B cell (primary cell): Measurements from ENCODE around the gene ITIH3. TPM values are rescaled to one million over a fixed set of nuclear protein-coding genes. Genes with fewer than 3 reads are reported as not detected.

Experiments
- ATAC-seq: fragments of 200-7000 bp; cut with Tn5 transposase; one replicate; pipeline ENCODE4 v1.10.0; 2021; ENCODE audit warnings: low read depth, mild to moderate bottlenecking, moderate number of reproducible peaks, moderate library complexity
- CTCF ChIA-PET: fragments of 350-600 bp; sonication (Branson Sonifier 250); formaldehyde crosslinking; loops from one replicate; lab custom pipeline; 2021; ENCODE audit warnings: antibody characterized with exemption, inconsistent platforms; lab: Charles Lee
- POLR2A ChIA-PET: fragments of 350-600 bp; sonication (Branson Sonifier 250); formaldehyde crosslinking; loops from one replicate; lab custom pipeline; 2021; ENCODE audit warnings: antibody characterized with exemption; lab: Charles Lee
- DNase-seq: peaks from one replicate; pipeline ENCODE4 v3.0.0; 2013
- H2AFZ ChIP-seq: 2 replicates; pipeline ENCODE4 v1.6.1; 2012; ENCODE audit warnings: mild to moderate bottlenecking, low read depth, low read length; ENCODE audit not compliant: insufficient read depth, poor library complexity, severe bottlenecking
- H3K27ac ChIP-seq, 2 donors: 1 replicate in 1 of 2; 2 replicates in 1 of 2; pipeline ENCODE4 v1.5.1; 2012 to 2013; ENCODE audit warnings: low read length in 2 of 2, mild to moderate bottlenecking in 2 of 2, moderate library complexity in 1 of 2
- H3K27me3 ChIP-seq, 4 experiments: fragments of 200-600 bp in 1 of 4; sonication (generic) in 1 of 4; replicated peaks in 1 of 4; 1 replicate in 2 of 4; 2 replicates in 2 of 4; pipeline versions ENCODE4 v1.6.1 to v1.7.0; 2013 to 2016; ENCODE audit warnings: low read length in 3 of 4, mild to moderate bottlenecking in 2 of 4, mixed read lengths in 1 of 4, moderate library complexity in 1 of 4; ENCODE audit not compliant: insufficient read depth in 4 of 4, control insufficient read depth in 3 of 4; ENCODE audit errors: control extremely low read depth in 1 of 4
- H3K36me3 ChIP-seq, 2 experiments: replicated peaks in 1 of 2; 1 replicate in 1 of 2; 2 replicates in 1 of 2; pipeline versions ENCODE4 v1.6.1 to v1.7.1; 2013; ENCODE audit warnings: low read length in 1 of 2; ENCODE audit not compliant: insufficient read depth in 2 of 2, control insufficient read depth in 1 of 2; ENCODE audit errors: control extremely low read depth in 1 of 2, extremely low read depth in 1 of 2
- H3K4me1 ChIP-seq, 2 donors: fragments of 200-600 bp in 1 of 2; sonication (generic) in 1 of 2; 1 replicate in 1 of 2; 2 replicates in 1 of 2; pipeline versions ENCODE4 v1.5.1 to v1.6.1; 2013 to 2017; ENCODE audit warnings: low read length in 2 of 2; ENCODE audit not compliant: control insufficient read depth in 2 of 2, insufficient read depth in 2 of 2
- H3K4me2 ChIP-seq: replicated peaks from 2 replicates; pipeline ENCODE3; 2012; ENCODE audit warnings: mild to moderate bottlenecking, low read depth, low read length; ENCODE audit not compliant: poor library complexity, severe bottlenecking
- H3K4me3 ChIP-seq, 5 experiments: fragments of 200-600 bp in 1 of 5; sonication (generic) in 1 of 5; 1 replicate in 3 of 5; 2 replicates in 2 of 5; pipeline versions ENCODE4 v1.5.1 to v1.7.0; 2011 to 2016; ENCODE audit warnings: low read length in 4 of 5, mild to moderate bottlenecking in 4 of 5, low read depth in 2 of 5, control low read depth in 1 of 5, moderate library complexity in 1 of 5; ENCODE audit not compliant: insufficient read depth in 1 of 5; ENCODE audit errors: control extremely low read depth in 1 of 5, extremely low read depth in 1 of 5
- H3K79me2 ChIP-seq: fragments of 200-600 bp; sonication (generic); one replicate; pipeline ENCODE4 v1.6.0; 2016; ENCODE audit warnings: low read length; ENCODE audit not compliant: control insufficient read depth, insufficient read depth
- H3K9ac ChIP-seq: fragments of 200-600 bp; sonication (generic); 2 replicates; pipeline ENCODE4 v1.6.1; 2017; ENCODE audit warnings: mild to moderate bottlenecking, low read length, moderate library complexity
- H3K9me3 ChIP-seq, 3 donors: one replicate each; pipeline versions ENCODE4 v1.6.1 to v1.7.1; 2013; ENCODE audit warnings: low read length in 2 of 3; ENCODE audit not compliant: control insufficient read depth in 2 of 3, insufficient read depth in 1 of 3; ENCODE audit errors: control extremely low read depth in 1 of 3
- H4K20me1 ChIP-seq: 2 replicates; pipeline ENCODE4 v1.6.0; 2012; ENCODE audit warnings: mild to moderate bottlenecking, low read length; ENCODE audit not compliant: insufficient read depth, control insufficient read depth, poor library complexity, severe bottlenecking
- H3K27ac Mint-ChIP-seq: one replicate; pipeline ENCODE4 v1.8.0; 2021; ENCODE audit warnings: mixed read lengths
- H3K27me3 Mint-ChIP-seq: one replicate; pipeline ENCODE4 v1.8.0; 2021; ENCODE audit warnings: mixed read lengths
- H3K4me1 Mint-ChIP-seq: one replicate; pipeline ENCODE4 v1.8.0; 2021; ENCODE audit warnings: mixed read lengths
- H3K4me3 Mint-ChIP-seq: one replicate; pipeline ENCODE4 v1.8.0; 2021; ENCODE audit warnings: mixed read lengths
- H3K9me3 Mint-ChIP-seq: one replicate; pipeline ENCODE4 v1.8.0; 2022; ENCODE audit warnings: mixed read lengths; ENCODE audit not compliant: insufficient read depth
- EZH2 ChIP-seq: IDR thresholded peaks from 2 replicates; pipeline ENCODE4 v1.6.1; 2012; ENCODE audit warnings: borderline replicate concordance, low read depth, mild to moderate bottlenecking, moderate library complexity, low read length; ENCODE audit not compliant: insufficient read depth, poor library complexity, severe bottlenecking
- WGBS: methylation state at CpG from one replicate; pipeline ENCODE4 v1.1.5; 2013; ENCODE audit warnings: missing lambda C conversion rate; ENCODE audit not compliant: insufficient coverage; 5-methylcytosine and 5-hydroxymethylcytosine counted together
- intact Hi-C: fragments of 100-400 bp; cut with micrococcal nuclease; formaldehyde crosslinking; loops from one replicate; pipeline ENCODE4 v1.10.0; 2022
- polyA plus RNA-seq: library from polyadenylated mRNA; depleted of rRNA; stranded (reverse); fragments of >200 nt; gene quantifications from 2 replicates; pipeline ENCODE4 v1.2.3, GENCODE V29; 2012
- total RNA-seq, 2 donors: library from RNA; stranded (reverse); fragments of 120-200 nt in 1 of 2; gene quantifications; 1 replicate in 1 of 2; 2 replicates in 1 of 2; pipeline versions ENCODE4 v1.2.3 to v1.2.4, GENCODE V29; 2013 to 2022
- TF ChIP-seq, protein P1 (sequence below): fragments of 200-600 bp; IDR thresholded peaks from one replicate; pipeline ENCODE4 v1.8.0; 2022; ENCODE audit warnings: antibody characterized with exemption, mild to moderate bottlenecking

Gene ITIH3
- total and polyA plus RNA-seq, 2 donors (not counting 1 experiment from before 2014, with no cell fraction given): not detected

DNA sequence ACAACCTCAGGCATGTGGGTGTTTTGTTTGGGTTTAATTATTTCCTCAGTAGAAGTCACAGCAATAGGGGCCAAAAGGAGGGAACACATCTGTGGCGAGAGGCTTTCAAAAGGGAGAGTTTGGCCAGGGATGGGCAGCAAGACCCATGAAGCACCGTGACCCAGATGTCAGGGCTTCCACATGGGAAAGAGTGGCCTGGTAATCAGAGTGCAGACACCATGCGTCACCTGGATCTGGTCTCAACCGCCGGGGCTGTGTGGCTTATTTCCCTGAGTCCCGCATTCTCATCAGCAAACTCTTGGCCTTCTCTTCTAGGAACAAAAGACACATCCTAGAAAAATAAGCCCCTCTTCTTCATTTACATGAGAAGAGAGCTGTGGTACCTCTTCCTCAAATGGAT lies 52.6 kb downstream of the ITIH3 start:
- no peak for DNase-seq
- intact Hi-C loops: no loop called here
- Histone ChIP-seq H3K79me2 (no peaks in the 10 kb centered on the region), H3K4me3 (no peak overlapping the region), H2AFZ (no peak overlapping the region), H3K4me2 (no peak overlapping the region), H3K27ac (no peak overlapping the region), H3K27me3 (no peaks in the 10 kb centered on the region), H4K20me1 (no peaks in the 10 kb centered on the region), H3K9me3 (no peaks in the 10 kb centered on the region), H3K9ac (no peak overlapping the region), H3K36me3 (peaks cover 0 to 49% of the 10 kb centered on the region in 2 experiments), H3K4me1 (no peaks in the 10 kb centered on the region)
- WGBS: 100% methylated on average over 3 of the region's 6 CpGs
- no peaks in the 10 kb centered on the region for H3K9me3 Mint-ChIP-seq
- POLR2A ChIA-PET: no interaction called here
- ATAC-seq: no peak
- H3K4me3 Mint-ChIP-seq: no peak overlapping the region
- H3K4me1 Mint-ChIP-seq: no peaks in the 10 kb centered on the region
- H3K27ac Mint-ChIP-seq: no peak overlapping the region
- H3K27me3 Mint-ChIP-seq: no peaks in the 10 kb centered on the region
- CTCF ChIA-PET: interaction anchor here (1.2 to 2.4 kb wide), 2 partner anchors 32 to 227 kb away, joined by 3 to 11 read pairs; no protein-coding TSS in a partner anchor
- TF ChIP-seq, protein P1, sequence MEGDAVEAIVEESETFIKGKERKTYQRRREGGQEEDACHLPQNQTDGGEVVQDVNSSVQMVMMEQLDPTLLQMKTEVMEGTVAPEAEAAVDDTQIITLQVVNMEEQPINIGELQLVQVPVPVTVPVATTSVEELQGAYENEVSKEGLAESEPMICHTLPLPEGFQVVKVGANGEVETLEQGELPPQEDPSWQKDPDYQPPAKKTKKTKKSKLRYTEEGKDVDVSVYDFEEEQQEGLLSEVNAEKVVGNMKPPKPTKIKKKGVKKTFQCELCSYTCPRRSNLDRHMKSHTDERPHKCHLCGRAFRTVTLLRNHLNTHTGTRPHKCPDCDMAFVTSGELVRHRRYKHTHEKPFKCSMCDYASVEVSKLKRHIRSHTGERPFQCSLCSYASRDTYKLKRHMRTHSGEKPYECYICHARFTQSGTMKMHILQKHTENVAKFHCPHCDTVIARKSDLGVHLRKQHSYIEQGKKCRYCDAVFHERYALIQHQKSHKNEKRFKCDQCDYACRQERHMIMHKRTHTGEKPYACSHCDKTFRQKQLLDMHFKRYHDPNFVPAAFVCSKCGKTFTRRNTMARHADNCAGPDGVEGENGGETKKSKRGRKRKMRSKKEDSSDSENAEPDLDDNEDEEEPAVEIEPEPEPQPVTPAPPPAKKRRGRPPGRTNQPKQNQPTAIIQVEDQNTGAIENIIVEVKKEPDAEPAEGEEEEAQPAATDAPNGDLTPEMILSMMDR: no peak
- TF ChIP-seq EZH2: no peak

DNA sequence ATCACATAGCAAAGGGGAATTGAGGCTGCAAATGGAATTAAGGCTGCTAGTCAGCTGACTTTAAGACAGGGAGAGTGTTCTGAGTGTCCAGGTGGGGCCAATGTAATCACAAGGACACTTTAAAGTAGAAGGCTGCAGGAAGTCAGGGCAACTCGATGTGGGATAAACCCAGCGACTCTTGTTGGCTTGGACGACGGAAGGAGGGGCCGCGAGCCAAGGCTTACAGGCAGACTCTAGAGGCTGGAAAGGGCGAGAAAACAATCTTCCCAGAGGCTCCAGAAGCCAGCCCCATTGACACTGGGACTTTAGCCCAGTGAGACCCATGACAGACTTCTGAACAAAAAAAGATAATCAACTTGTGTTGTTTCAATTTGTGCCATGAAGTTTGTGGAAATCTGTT lies 53.1 kb downstream of the ITIH3 start:
- CTCF ChIA-PET: interaction anchor here (1.2 to 2.4 kb wide), 3 partner anchors 9 to 226 kb away, joined by 3 to 11 read pairs (median 4); no protein-coding TSS in a partner anchor
- POLR2A ChIA-PET: no interaction called here
- no peak overlapping the region for H3K9ac ChIP-seq
- H2AFZ ChIP-seq: no peak overlapping the region
- no peaks in the 10 kb centered on the region for H3K79me2 ChIP-seq
- no peak for TF ChIP-seq EZH2
- TF ChIP-seq, protein P1: no peak
- no peaks in the 10 kb centered on the region for H4K20me1 ChIP-seq
- H3K27ac ChIP-seq: no peak overlapping the region
- H3K4me2 ChIP-seq: no peak overlapping the region
- no peaks in the 10 kb centered on the region for H3K4me1 Mint-ChIP-seq
- intact Hi-C loops: no loop called here
- H3K27me3 Mint-ChIP-seq: no peaks in the 10 kb centered on the region
- H3K4me3 ChIP-seq: no peak overlapping the region
- peaks cover 0 to 46% of the 10 kb centered on the region in 2 experiments for H3K36me3 ChIP-seq
- H3K4me1 ChIP-seq: no peaks in the 10 kb centered on the region
- no peak overlapping the region for H3K4me3 Mint-ChIP-seq
- no peak for ATAC-seq
- no peak for DNase-seq
- H3K9me3 Mint-ChIP-seq: no peaks in the 10 kb centered on the region
- H3K27me3 ChIP-seq: no peaks in the 10 kb centered on the region
- H3K9me3 ChIP-seq: no peaks in the 10 kb centered on the region
- 98% methylated on average over 7 of the region's 7 CpGs for WGBS
- H3K27ac Mint-ChIP-seq: no peak overlapping the region
